ENCODE measurements around the gene CYTIP.

DNA sequence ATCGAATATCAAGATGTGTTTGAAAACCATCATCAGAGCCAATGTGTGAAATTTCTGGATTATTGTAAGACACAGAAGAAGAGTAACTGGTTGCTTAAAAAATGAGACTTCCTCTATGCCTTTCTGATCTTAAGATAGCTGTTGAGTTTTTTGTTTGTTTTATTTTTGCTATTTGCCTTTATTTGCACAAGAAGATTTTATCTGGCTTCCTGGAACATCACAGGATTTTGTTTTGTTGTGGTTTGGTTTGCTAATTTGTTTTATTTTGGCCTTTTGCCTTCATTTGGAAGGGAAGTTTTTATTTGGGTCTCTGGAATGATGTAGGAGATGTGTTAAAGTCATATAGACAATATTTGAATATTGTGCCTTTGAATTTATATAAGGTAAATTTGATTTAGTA, 3.9 kb upstream of the CYTIP start:
- TF ChIP-seq, protein P1, sequence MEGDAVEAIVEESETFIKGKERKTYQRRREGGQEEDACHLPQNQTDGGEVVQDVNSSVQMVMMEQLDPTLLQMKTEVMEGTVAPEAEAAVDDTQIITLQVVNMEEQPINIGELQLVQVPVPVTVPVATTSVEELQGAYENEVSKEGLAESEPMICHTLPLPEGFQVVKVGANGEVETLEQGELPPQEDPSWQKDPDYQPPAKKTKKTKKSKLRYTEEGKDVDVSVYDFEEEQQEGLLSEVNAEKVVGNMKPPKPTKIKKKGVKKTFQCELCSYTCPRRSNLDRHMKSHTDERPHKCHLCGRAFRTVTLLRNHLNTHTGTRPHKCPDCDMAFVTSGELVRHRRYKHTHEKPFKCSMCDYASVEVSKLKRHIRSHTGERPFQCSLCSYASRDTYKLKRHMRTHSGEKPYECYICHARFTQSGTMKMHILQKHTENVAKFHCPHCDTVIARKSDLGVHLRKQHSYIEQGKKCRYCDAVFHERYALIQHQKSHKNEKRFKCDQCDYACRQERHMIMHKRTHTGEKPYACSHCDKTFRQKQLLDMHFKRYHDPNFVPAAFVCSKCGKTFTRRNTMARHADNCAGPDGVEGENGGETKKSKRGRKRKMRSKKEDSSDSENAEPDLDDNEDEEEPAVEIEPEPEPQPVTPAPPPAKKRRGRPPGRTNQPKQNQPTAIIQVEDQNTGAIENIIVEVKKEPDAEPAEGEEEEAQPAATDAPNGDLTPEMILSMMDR (IDR thresholded peaks at IDR 0.05), result no peak
- no peak for TF ChIP-seq POLR2AphosphoS5 (IDR thresholded peaks at IDR 0.05; ENCODE audit: low read depth, low read length)

Data from Panc1 (cell line).